IPS-NIHi11 (cell line): Measurements from ENCODE around the gene SPHK2.
"Not testable (repeated sequence)": the region's sequence is repeated elsewhere in the genome, so short reads cannot be mapped to it uniquely, and the experiment has no call there.

Experiments used
- DNase-seq: peaks from one replicate; pipeline ENCODE4 v3.0.0; 2012; ENCODE audit warnings: mixed read lengths, low spot score

The SPHK2 gene

DNA sequence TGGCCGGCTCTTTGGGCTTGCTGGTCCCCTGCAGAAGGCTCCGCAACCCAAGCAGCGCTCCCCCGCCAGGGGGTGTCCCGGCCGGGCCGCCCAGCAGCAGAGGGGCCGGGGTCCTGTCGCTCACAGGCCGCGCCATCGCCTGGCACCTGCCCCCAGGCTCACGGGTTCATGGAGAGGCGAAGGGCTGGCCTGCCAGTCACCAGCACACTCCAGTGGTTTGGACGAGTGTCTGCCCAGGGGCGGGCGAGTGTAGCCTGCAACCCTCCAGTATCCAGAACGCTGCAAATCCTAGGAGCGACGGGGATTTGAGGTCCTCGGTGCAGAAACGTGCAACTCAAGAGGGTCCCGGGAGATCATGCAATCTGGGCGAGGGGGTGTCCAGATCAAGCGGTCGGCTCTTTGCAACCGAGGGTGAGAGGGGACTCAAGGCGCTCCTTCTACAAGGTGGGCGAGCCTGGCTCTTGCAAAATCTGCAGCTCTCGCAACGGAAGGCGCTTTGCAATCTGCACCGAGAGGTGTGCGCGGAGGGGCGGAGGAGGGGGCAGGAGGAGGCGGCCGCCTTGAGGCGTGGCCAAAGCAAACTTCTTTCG is 17.6 kb downstream of the SPHK2 start, which contains the start of gene DBP:
Gene DBP (minus strand): TSS at position 521 of the 590 bp plus-strand sequence. CDS start 385 bp downstream, at position 136.
- DNase-seq: no peak

DNA sequence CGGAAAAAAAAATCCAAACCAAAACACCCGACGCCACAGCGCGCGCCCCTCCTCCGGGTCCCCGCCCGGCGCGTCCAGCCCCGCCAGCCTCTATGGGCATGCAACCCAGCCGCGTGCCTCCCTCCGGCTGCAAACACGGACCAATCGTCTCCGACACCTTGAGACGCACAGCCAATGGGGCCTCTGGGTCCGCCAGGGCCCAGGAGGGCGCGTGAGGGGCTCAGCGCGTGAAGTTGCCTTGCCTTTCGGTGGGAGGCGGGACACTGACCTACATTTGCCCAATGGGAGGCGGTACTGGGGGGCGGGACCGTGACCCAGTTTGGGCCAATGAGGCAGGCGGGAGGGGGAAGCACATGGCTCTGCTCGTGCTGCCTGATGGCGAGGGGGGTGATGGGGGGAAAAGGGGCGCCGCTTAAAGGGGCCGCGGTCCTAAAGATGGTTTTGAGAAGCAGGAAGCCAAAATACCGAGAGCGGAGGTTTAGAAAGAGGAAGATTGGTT is 18.2 kb downstream of the SPHK2 start:
- DNase-seq: peak; percentile 83

- peak; percentile 73 for DNase-seq
Measured at GRCh38 chr19:48637948-48638830, 18.9 kb downstream of the SPHK2 start.

DNA sequence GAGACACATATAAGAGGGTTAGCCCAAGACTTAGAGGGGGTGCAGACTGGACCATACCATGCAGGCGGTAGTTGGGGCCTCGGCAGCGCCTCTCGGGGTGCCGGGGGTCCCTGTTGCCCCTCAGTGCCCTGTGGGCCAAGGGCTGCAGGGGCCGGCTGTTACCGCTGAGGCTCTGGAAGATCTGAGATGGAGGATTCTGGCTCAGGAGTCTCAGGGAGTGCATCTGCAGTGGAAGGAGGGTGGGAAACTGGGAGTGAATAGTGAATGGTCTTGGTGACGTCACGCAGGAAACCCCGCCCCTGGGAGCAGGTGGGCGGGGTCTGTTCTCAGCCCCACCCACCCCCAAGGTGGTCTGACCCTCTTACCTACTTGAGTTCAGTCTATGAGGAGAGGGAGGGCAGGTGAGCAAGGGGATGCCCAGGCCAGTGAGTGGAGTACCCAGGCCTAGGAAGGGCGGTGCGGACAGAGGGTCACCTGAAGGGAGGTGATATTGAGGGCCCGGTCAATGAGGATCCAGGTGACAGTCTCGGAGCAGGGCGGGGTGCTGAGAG is 19.6 kb downstream of the SPHK2 start:
- peak; percentile 60 for DNase-seq

- no peak for DNase-seq
Measured at GRCh38 chr19:48639483-48640375, 20.4 kb downstream of the SPHK2 start.

- no peak for DNase-seq
Measured at GRCh38 chr19:48641850-48642249, 22.5 kb downstream of the SPHK2 start.

DNA sequence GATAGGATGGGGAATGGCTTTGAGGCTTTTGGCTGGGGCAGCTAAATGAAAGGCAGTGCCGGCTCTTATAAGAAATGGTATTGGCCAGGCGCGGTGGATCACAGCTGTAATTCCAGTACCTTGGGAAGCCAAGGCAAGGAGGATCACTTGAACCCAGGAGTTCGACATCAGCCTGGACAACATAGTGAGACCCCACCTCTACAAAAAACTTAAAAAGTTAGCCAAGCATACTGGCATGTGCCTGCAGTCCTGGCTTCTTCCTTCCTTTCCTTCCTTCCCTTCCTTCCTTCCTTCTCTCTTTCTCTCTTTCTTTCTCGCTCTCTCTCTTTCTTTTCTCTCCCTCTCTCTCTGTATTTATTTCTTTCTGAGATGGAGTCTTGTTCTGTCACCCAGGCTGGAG is 23.6 kb downstream of the SPHK2 start:
- no peak for DNase-seq

GRCh38 chr19:48644355-48644754 is 25.0 kb downstream of the SPHK2 start:
- no peak for DNase-seq

DNA sequence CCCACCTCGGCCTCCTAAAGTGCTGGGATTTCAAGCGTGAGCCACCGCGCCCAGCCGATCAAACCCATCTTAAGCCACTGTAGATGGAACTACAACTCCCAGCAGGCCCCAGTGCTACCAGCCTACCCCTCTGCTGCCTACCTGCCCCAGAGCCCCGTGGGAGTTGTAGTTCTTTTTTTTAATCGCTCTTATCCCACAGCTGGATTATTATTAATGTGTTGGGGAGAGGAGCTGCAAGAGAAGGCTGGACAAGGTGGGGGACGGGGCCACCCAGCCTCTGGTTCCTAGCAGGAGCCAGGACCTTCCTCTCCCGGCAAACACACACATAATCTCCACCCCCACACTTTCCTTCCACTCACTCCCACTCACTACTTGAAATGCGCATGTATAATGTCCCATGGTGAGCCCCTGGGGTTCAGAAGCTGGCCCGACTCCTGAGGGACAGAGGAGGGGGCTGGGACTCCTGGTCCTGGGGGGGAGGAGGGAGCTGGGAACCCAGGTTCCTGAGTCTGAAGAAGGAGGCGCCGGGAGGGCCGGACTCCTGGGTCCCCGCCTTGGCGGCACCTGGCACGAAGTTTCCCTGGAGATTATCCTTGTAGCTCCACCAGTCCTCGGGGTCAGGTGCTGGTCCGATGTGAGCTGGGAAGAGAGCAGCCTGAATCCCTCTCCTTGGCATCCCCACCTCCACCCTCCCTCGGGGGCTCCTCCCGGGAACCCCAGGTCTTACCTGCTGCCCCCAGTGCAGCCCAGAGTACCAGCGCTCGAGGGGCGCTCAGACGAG is 25.7 kb downstream of the SPHK2 start:
- DNase-seq: peak; percentile 57

- DNase-seq: no peak
Measured at GRCh38 chr19:48645620-48646000, 26.3 kb downstream of the SPHK2 start.

DNA sequence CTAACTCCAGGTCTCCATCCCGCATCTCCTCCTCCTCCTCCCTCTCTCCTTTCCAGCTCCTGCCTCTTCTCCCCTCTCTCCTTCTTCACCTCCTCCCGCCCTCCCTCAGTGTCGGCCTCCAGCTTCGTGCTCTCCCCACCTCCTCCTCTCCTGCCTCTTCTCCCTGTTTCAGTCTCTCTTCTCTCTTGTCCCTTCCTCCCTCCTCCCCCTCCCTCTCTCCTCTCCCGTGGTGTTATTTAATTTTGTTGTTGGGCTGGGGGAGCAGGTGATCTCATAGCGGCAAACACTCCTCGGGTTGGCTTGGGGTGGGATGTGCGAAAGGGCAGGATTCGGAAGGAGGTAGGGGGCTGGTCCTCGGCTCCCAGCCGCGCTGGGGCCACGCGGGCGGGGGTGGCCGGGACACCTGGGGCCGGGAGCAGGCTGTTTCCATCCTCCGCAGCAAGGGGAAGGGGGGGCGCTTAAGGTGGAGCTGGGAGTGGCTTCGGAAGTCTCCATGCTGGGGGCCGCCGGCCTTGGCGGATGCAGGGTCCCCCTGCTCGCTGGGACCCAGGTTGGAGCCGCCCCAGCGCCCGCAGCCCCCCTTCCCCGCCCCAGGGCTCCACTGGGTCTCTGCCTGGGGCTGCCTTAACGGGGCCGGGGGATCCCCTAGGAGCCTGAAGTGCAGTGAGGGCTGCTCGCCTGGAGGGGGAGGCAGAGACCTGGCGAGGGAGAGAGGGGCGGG is 26.9 kb downstream of the SPHK2 start, which contains the start of gene CA11:
Gene CA11 (minus strand): TSS at position 187 of the 721 bp plus-strand sequence. CDS start 555 bp downstream, outside the sequence.
- peak; percentile 59 for DNase-seq

GRCh38 chr19:48646722-48647216 is 27.5 kb downstream of the SPHK2 start:
- DNase-seq: peak; percentile 90

DNA sequence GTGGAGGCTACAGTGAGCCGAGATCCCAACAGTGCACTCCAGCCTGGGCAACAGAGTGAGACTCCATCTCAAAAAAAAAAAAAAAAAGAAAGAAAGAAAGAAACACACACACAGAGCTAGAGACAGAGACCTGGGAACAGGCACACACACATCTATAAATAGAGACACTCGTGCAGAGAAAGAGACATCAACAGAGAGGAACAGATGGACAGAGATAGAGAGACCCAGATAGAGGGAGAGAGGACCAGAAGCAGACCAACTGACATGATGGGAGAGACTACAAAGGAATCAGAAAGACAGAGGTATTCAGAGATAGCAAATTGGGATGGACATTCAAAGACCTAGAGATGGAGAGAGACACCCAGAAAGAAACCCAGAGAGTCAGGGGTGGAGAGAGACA is 28.8 kb downstream of the SPHK2 start:
- DNase-seq: no peak

GRCh38 chr19:48650974-48651682 is 31.8 kb downstream of the SPHK2 start:
- no peak for DNase-seq

DNA sequence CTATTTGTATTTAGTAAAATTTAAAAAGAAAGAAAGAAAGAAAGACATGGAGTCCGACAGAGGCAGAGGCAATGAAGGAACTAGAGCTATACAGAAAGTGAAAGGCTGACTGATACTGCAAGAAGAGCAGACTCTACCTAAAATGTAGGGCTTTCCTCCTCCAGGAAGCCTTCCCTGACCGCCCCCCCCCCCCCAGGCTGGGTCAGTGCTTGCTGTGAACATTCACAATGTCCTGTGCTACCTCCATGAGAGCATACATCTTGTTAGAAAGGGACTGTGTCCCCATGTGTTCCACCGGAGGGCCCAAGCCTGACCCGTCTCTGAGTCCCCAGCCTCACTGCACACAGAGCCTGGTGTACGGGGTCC is 32.4 kb downstream of the SPHK2 start:
- no peak for DNase-seq

GRCh38 chr19:48654299-48655059 is 35.2 kb downstream of the SPHK2 start:
- DNase-seq: no peak

DNA sequence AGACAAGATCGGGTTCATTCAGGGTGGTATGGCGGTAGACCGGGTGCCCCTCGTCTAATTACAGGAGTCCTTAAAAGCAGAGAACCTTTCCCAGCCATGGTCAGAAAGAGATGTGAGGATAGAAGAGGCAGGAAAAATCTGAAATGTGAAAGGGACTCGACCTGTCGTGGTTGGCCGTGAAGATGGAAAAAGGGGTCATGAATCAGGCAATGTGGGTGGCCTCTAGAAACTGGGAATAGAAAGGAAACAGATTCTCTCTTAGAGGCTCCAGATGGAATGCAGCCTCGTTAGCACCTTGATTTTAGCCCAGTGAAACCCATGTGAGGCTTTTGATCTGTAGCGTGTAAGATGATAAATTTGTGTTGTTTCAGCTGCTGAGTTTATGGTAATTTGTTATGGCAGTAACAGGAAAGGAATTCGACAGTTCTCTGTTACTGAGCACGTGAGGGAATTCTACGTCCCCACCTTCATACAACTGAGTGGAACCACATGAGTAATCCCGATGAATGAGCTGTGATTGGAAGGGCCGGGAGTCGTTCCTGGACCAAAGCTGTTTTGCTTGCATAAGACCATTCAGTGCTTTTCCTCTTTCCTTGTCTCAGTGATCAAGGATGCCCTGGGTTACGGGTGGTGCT is 37.7 kb downstream of the SPHK2 start:
- peak; percentile 18 for DNase-seq

DNA sequence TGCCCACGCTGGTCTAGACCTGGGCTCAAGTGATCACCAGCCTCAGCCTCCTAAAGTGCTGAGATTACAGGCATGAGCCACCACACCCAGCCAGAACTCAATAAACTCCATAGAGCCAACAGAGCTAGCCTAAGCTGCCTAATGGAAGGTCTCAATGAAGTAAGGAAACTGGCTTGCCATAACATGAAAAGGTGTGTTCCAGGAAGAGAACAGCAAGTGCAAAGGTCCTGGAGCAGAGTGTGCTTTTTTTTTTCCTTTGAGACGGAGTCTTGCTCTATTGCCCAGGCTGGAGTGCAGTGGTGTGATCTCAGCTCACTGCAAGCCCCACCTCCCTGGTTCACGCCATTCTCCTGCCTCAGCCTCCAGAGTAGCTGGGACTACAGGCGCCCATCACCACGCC is 38.5 kb downstream of the SPHK2 start:
- DNase-seq: not testable (repeated sequence)
